ENCODE results near the gene PIEZO2. TPM values are rescaled to one million over a fixed set of nuclear protein-coding genes. Genes with fewer than 3 reads are reported as not detected.

The PIEZO2 gene
- total RNA-seq, 2 donors from 2014 or later = 0.63 to 3.0 TPM

DNA sequence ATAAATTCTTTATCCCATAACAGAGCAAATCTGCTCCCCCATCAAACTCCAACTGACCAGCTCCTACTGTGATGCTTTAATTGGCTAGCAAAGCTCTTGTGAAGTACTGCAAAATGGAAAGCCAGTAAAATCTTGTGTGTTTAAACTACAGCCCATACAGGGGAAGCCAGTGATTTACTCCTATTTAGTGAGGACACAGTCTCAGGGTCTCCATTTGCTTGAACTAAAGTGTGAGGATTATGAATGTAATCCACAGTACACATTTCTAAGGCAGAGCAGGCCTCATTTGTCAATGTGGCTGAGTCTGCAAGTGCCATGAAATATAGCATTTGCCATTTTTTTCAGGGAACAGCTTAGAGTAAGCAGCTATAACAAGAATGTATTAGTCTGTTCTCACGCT is 259.3 kb downstream of the PIEZO2 start:
- no peak for DNase-seq (ENCODE audit: low spot score)
- TF ChIP-seq, protein P1, sequence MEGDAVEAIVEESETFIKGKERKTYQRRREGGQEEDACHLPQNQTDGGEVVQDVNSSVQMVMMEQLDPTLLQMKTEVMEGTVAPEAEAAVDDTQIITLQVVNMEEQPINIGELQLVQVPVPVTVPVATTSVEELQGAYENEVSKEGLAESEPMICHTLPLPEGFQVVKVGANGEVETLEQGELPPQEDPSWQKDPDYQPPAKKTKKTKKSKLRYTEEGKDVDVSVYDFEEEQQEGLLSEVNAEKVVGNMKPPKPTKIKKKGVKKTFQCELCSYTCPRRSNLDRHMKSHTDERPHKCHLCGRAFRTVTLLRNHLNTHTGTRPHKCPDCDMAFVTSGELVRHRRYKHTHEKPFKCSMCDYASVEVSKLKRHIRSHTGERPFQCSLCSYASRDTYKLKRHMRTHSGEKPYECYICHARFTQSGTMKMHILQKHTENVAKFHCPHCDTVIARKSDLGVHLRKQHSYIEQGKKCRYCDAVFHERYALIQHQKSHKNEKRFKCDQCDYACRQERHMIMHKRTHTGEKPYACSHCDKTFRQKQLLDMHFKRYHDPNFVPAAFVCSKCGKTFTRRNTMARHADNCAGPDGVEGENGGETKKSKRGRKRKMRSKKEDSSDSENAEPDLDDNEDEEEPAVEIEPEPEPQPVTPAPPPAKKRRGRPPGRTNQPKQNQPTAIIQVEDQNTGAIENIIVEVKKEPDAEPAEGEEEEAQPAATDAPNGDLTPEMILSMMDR (IDR thresholded peaks at IDR 0.05) = no peak
- no peaks in the 10 kb centered on the region for H3K9me3 ChIP-seq
- no peaks in the 10 kb centered on the region for H3K4me1 ChIP-seq
- H3K27me3 ChIP-seq = no peaks in the 10 kb centered on the region
- no peak overlapping the region for H3K27ac ChIP-seq
- no peaks in the 10 kb centered on the region for H3K36me3 ChIP-seq
- H3K4me3 ChIP-seq = no peak overlapping the region

DNA sequence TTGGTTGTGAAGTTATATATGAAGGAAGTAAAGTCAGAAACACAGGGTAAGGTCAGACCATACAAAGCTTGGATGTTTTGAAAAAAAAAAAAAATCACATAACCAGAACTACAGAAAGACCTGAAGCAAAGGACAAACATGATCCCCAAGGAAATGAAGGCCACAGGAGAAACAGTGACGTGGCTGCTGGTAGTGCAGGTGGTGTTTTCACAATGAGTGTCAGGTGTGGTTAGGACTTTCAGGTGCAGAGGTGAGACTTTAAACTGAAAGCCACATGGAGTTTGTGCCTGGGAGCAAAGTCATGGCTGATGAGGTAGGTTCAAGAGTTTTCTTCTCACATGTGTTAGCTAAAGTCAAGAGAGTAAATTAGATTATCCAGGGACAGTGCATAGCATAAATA is 270.7 kb downstream of the PIEZO2 start:
- no peaks in the 10 kb centered on the region for H3K4me1 ChIP-seq
- H3K9me3 ChIP-seq = no peaks in the 10 kb centered on the region
- TF ChIP-seq, protein P1 (IDR thresholded peaks at IDR 0.05) = no peak
- H3K36me3 ChIP-seq = no peaks in the 10 kb centered on the region
- H3K27me3 ChIP-seq = no peaks in the 10 kb centered on the region
- DNase-seq (ENCODE audit: low spot score) = no peak
- no peak overlapping the region for H3K4me3 ChIP-seq
- no peak overlapping the region for H3K27ac ChIP-seq

DNA sequence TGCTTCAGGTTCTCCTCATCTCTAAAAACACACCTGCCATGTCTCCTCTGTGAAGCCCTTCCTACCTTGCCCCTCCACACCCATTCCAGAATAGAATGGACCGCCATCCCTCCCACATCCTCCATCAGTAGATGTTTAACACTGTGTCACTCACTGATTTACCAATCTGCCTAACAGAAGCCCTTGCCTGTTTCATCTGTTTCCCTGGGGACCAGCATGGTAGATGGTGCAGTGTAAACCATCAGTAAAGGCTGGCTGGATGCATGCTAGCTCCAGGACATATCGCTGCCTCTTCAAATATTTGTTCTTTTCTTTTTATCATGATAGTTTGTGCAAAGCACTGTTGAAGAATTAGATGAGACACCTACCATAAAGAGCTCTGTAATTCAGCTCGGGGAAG is 271.4 kb downstream of the PIEZO2 start:
- Histone ChIP-seq H3K4me1 (no peaks in the 10 kb centered on the region), H3K27ac (no peak overlapping the region), H3K36me3 (no peaks in the 10 kb centered on the region), H3K27me3 (no peaks in the 10 kb centered on the region), H3K4me3 (no peak overlapping the region), H3K9me3 (no peaks in the 10 kb centered on the region)
- no peak for DNase-seq (ENCODE audit: low spot score)
- TF ChIP-seq, protein P1 (IDR thresholded peaks at IDR 0.05) = no peak

DNA sequence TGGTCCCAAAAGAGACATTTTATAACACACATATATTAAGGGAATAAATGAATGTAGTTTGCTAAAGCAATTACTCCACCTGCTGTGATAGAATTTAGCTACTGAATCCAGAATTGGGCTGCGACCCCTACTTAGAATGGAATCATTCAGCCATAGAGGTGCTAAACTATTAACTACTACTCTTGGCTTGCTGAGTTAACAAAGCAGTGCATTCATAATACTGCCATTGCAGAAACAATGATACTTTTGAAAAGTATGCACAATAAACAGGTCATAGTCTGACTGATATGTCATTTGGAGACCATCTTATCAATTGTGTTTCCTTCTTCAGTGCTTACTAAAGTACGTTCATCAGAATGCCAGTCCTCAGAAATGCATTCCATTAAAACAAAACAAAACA is 273.6 kb downstream of the PIEZO2 start:
- TF ChIP-seq, protein P1 (IDR thresholded peaks at IDR 0.05) = no peak
- no peaks in the 10 kb centered on the region for H3K36me3 ChIP-seq
- H3K27ac ChIP-seq = no peak overlapping the region
- no peaks in the 10 kb centered on the region for H3K4me1 ChIP-seq
- no peaks in the 10 kb centered on the region for H3K9me3 ChIP-seq
- H3K27me3 ChIP-seq = no peaks in the 10 kb centered on the region
- no peak overlapping the region for H3K4me3 ChIP-seq
- DNase-seq (ENCODE audit: low spot score) = no peak

DNA sequence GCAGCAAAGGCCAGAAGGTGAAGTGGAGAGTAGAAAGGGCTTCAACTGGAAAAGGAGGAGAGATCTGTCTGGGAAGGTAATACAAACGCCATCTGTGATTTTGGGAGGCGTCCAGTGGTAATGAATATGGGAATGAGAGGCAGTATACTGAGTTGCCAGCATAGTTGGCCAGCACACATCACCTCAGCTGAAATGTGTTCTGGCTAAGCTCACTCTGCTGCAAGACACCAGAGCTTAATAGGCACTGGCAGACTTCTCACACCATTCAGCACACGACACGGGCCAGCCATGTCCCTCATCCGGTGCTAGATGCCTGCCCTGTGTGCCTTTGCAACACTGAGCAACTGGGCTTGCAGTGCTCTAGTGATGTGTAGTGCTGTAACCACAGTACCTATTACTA is 277.1 kb downstream of the PIEZO2 start:
- no peak for DNase-seq (ENCODE audit: low spot score)
- TF ChIP-seq, protein P1 (IDR thresholded peaks at IDR 0.05) = no peak
- no peaks in the 10 kb centered on the region for H3K36me3 ChIP-seq
- H3K27ac ChIP-seq = no peak overlapping the region
- no peaks in the 10 kb centered on the region for H3K4me1 ChIP-seq
- no peak overlapping the region for H3K4me3 ChIP-seq
- no peaks in the 10 kb centered on the region for H3K27me3 ChIP-seq
- no peaks in the 10 kb centered on the region for H3K9me3 ChIP-seq

DNA sequence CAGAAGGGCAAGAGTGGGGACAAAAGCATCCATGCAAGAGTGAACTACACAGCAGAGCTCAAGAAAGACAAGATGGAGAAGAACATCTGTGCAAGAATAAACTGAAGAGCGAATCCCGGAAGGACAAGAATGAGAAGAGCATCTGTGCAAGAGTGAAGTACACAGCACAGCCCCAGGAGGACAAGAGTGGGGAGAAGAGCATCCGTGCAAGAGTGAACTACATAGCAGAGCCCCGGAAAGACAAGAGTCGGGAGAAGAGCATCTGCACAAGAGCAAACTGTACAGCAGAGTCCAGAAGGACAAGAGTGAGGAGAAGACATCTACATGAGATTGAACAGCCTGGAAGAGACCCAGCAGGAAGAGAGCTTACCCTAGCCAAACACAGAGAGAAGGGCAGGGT is 284.6 kb downstream of the PIEZO2 start:
- TF ChIP-seq, protein P1 (IDR thresholded peaks at IDR 0.05) = no peak
- no peak overlapping the region for H3K27ac ChIP-seq
- no peaks in the 10 kb centered on the region for H3K36me3 ChIP-seq
- no peak overlapping the region for H3K4me3 ChIP-seq
- peaks cover 0 to 7% of the 10 kb centered on the region in 2 donors for H3K9me3 ChIP-seq
- no peaks in the 10 kb centered on the region for H3K4me1 ChIP-seq
- H3K27me3 ChIP-seq = no peaks in the 10 kb centered on the region
- DNase-seq (ENCODE audit: low spot score) = no peak

All from right atrium auricular region (tissue), 2 donors.